Panc1 (cell line): Measurements from ENCODE around the gene SLC37A1. TPM values are rescaled to one million over a fixed set of nuclear protein-coding genes. Genes with fewer than 3 reads are reported as not detected.

ENCODE experiments used
- ATAC-seq: fragments of 200-7000 bp; cut with Tn5 transposase; 2 replicates; pipeline ENCODE4 v1.9.1; 2020; ENCODE audit warnings: mild to moderate bottlenecking, moderate library complexity
- BruUV-seq: library from RNA; stranded (reverse); fragments of 400-500 nt; replicated peaks from 2 replicates; lab custom pipeline; 2021; lab: Mats Ljungman, UMichigan
- CTCF ChIA-PET: fragments of 300-600 bp; sonication (Branson Sonifier 250); formaldehyde crosslinking; loops from one replicate; lab custom pipeline; 2022; ENCODE audit warnings: antibody characterized with exemption; lab: Charles Lee
- POLR2A ChIA-PET: fragments of 300-600 bp; sonication (Branson Sonifier 250); formaldehyde crosslinking; loops from one replicate; lab custom pipeline; 2022; ENCODE audit warnings: antibody characterized with exemption; lab: Charles Lee
- DNase-seq: peaks from one replicate; pipeline ENCODE4 v3.0.0-alpha.2; 2010; ENCODE audit warnings: low read depth, low spot score
- H3K27ac ChIP-seq: 2 replicates; pipeline ENCODE4 v1.5.1; 2011; ENCODE audit warnings: mild to moderate bottlenecking, low read length, inconsistent platforms
- H3K27me3 ChIP-seq: fragments of 200-500 bp; sonication (Bioruptor generic); 2 replicates; pipeline ENCODE4 v1.6.0; 2014; ENCODE audit warnings: low read length, inconsistent platforms; ENCODE audit not compliant: control insufficient read depth, insufficient read depth
- H3K36me3 ChIP-seq: fragments of 200-500 bp; sonication (Bioruptor generic); 2 replicates; pipeline ENCODE4 v1.5.1; 2014; ENCODE audit warnings: inconsistent platforms, mild to moderate bottlenecking, low read length, moderate library complexity; ENCODE audit not compliant: control insufficient read depth, insufficient read depth
- H3K4me1 ChIP-seq: 2 replicates; pipeline ENCODE4 v1.5.1; 2011; ENCODE audit warnings: inconsistent platforms, mild to moderate bottlenecking, low read length, moderate library complexity; ENCODE audit not compliant: control insufficient read depth, insufficient read depth
- H3K4me3 ChIP-seq, 2 experiments: 2 replicates each; pipeline ENCODE4 v1.5.1; 2011 to 2012; ENCODE audit warnings: low read depth in 2 of 2, low read length in 2 of 2, mild to moderate bottlenecking in 2 of 2, inconsistent platforms in 1 of 2, moderate library complexity in 1 of 2
- H3K9me3 ChIP-seq: fragments of 200-500 bp; sonication (Bioruptor generic); 2 replicates; pipeline ENCODE4 v1.5.1; 2014; ENCODE audit warnings: low read depth, mild to moderate bottlenecking, inconsistent platforms, low read length, moderate library complexity; ENCODE audit not compliant: control insufficient read depth, insufficient read depth
- POLR2AphosphoS5 ChIP-seq: IDR thresholded peaks from 2 replicates; pipeline ENCODE4 v1.6.1; 2012; ENCODE audit warnings: mild to moderate bottlenecking, low read depth, low read length, moderate library complexity
- REST ChIP-seq, 2 experiments: IDR thresholded peaks; 2 replicates each; pipeline ENCODE4 v1.6.1; 2011 to 2012; ENCODE audit warnings: low read depth in 2 of 2, control low read depth in 1 of 2, low read length in 1 of 2, mild to moderate bottlenecking in 1 of 2, moderate library complexity in 1 of 2; ENCODE audit not compliant: insufficient read depth in 1 of 2
- SIN3A ChIP-seq: IDR thresholded peaks from 2 replicates; pipeline ENCODE4 v1.6.1; 2012; ENCODE audit warnings: low read depth, mild to moderate bottlenecking, low read length, moderate library complexity, borderline replicate concordance; ENCODE audit not compliant: insufficient read depth
- TCF7L2 ChIP-seq: IDR thresholded peaks from 2 replicates; pipeline ENCODE4 v1.6.1; 2011; ENCODE audit warnings: mild to moderate bottlenecking, low read depth, low read length, inconsistent platforms
- in situ Hi-C: cut with HindIII; loops from 2 replicates; pipeline ENCODE4 v1.10.0; 2016; ENCODE audit warnings: low sequenced_read_pairs, low pct_unique_long_range_greater_than_20kb
- intact Hi-C: fragments of 100-400 bp; cut with micrococcal nuclease; formaldehyde crosslinking; loops from one replicate; pipeline ENCODE4 v1.10.0; 2022; ENCODE audit not compliant: unreplicated experiment
- total RNA-seq: library from RNA; stranded (reverse); gene quantifications from one replicate; pipeline ENCODE4 v1.2.1, GENCODE V29; 2021; ENCODE audit not compliant: unreplicated experiment
- TF ChIP-seq, protein P1 (sequence below): fragments of 450-650 bp; IDR thresholded peaks from 2 replicates; pipeline ENCODE4 v1.5.1; 2017; ENCODE audit warnings: mild to moderate bottlenecking

Gene SLC37A1
- total RNA-seq, 1 experiment from 2014 or later: 7.7 TPM

GRCh38 chr21:42537106-42537742, 23.6 kb downstream of the SLC37A1 start:
- POLR2A ChIA-PET: no interaction called here
- TF ChIP-seq TCF7L2: no peak
- no peak for TF ChIP-seq SIN3A
- TF ChIP-seq POLR2AphosphoS5: no peak
- TF ChIP-seq REST (IDR thresholded peaks at IDR 0.05; ENCODE audit: insufficient read depth in 1 of 2, low read depth in 2 of 2, low read length in 1 of 2): no peak
- TF ChIP-seq, protein P1, sequence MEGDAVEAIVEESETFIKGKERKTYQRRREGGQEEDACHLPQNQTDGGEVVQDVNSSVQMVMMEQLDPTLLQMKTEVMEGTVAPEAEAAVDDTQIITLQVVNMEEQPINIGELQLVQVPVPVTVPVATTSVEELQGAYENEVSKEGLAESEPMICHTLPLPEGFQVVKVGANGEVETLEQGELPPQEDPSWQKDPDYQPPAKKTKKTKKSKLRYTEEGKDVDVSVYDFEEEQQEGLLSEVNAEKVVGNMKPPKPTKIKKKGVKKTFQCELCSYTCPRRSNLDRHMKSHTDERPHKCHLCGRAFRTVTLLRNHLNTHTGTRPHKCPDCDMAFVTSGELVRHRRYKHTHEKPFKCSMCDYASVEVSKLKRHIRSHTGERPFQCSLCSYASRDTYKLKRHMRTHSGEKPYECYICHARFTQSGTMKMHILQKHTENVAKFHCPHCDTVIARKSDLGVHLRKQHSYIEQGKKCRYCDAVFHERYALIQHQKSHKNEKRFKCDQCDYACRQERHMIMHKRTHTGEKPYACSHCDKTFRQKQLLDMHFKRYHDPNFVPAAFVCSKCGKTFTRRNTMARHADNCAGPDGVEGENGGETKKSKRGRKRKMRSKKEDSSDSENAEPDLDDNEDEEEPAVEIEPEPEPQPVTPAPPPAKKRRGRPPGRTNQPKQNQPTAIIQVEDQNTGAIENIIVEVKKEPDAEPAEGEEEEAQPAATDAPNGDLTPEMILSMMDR: no peak; the same call in 1 of the 2 replicates
- H3K27me3 ChIP-seq: no peaks in the 10 kb centered on the region
- BruUV-seq: no TSS peak
- in situ Hi-C loops: no loop called here
- H3K9me3 ChIP-seq: no peaks in the 10 kb centered on the region
- no peaks in the 10 kb centered on the region for H3K4me1 ChIP-seq
- no peak overlapping the region for H3K27ac ChIP-seq
- no peaks in the 10 kb centered on the region for H3K36me3 ChIP-seq
- DNase-seq (no peak), ATAC-seq (no peak)
- no peak overlapping the region for H3K4me3 ChIP-seq
- CTCF ChIA-PET: no interaction called here
- intact Hi-C loops: no loop called here

- Histone ChIP-seq H3K4me1 (no peaks in the 10 kb centered on the region), H3K36me3 (no peaks in the 10 kb centered on the region), H3K9me3 (no peaks in the 10 kb centered on the region), H3K27me3 (no peaks in the 10 kb centered on the region), H3K4me3 (no peak overlapping the region), H3K27ac (no peak overlapping the region)
- BruUV-seq: no TSS peak
- CTCF ChIA-PET: interaction anchor here (0.6 kb wide), 1 partner anchor 293 kb away, joined by 3 read pairs; no protein-coding TSS in a partner anchor
- DNase-seq (no peak), ATAC-seq (no peak)
- no peak for TF ChIP-seq TCF7L2
- TF ChIP-seq POLR2AphosphoS5: no peak
- no peak for TF ChIP-seq SIN3A
- POLR2A ChIA-PET: no interaction called here
- in situ Hi-C loops (no loop called here), intact Hi-C loops (no loop called here)
These were observed 25.0 kb downstream of the SLC37A1 start for GRCh38 chr21:42538479-42539275.
